Activated T-helper 17 cell treated with anti-CD3 and anti-CD28 coated beads, Interleukin-2, amount 50 U/mL, for 72 hours (primary cell): ENCODE results near the gene DOCK4. TPM values are rescaled to one million over a fixed set of nuclear protein-coding genes. Genes with fewer than 3 reads are reported as not detected.

ENCODE experiments used
- ATAC-seq: fragments of 150-1000 bp; cut with Tn5 transposase; replicated peaks from 2 replicates; pipeline ENCODE4 v1.10.0; 2021; ENCODE audit warnings: mild to moderate bottlenecking, moderate library complexity
- H3K27ac Mint-ChIP-seq: one replicate; pipeline ENCODE4 v1.8.0; 2022; ENCODE audit warnings: mixed read lengths
- H3K27me3 Mint-ChIP-seq: one replicate; pipeline ENCODE4 v1.8.0; 2022; ENCODE audit warnings: mixed read lengths
- H3K36me3 Mint-ChIP-seq: one replicate; pipeline ENCODE4 v1.8.0; 2022; ENCODE audit warnings: low read depth, mild to moderate bottlenecking, mixed read lengths
- H3K4me1 Mint-ChIP-seq: one replicate; pipeline ENCODE4 v1.8.0; 2022; ENCODE audit warnings: mixed read lengths
- H3K4me3 Mint-ChIP-seq: one replicate; pipeline ENCODE4 v1.8.0; 2022; ENCODE audit warnings: mild to moderate bottlenecking, mixed read lengths
- H3K9me3 Mint-ChIP-seq: one replicate; pipeline ENCODE4 v1.8.0; 2022; ENCODE audit warnings: mixed read lengths
- total RNA-seq, 2 donors: library from RNA; stranded (reverse); gene quantifications; one replicate each; pipeline ENCODE4 v1.2.3, GENCODE V29; 2022

DOCK4 gene
- total RNA-seq, 2 donors from 2014 or later: 0.50 to 1.5 TPM

DNA sequence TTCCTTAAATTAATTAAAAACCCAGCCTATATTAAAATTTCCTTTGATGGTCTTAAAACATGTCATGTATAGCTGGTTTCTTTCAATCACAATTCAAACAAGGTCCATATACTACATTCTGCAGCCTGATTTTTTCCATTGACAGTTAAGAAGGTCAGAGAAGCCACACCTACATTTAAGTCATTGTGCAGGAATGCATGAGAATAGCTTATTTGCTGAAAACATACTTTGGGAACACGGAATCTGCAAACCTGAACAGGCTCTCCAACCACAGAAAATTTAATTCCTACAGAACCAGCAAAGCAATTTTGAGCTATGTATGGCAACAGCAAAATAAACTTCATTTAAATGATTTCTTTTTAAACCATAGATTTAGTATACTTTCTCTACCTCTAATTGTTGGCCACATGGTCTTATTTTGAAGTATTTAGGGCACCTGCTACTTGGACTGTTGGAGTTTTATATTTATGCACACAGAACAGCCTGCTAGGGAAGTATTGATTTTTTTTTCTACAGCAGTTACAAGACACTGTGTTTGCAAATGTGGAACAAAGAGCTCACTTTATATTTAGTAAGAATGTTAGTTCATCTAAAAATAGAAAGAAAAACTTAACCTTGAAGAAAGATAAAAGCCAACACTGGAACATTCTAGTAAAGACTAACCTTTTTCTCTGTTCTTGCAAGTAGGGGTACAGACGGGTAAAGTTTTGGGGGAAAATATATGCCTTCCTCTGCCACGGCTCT is 403.0 kb downstream of the DOCK4 start:
- H3K9me3 Mint-ChIP-seq: peaks cover 15% of the 10 kb centered on the region
- H3K4me3 Mint-ChIP-seq: no peak overlapping the region
- H3K36me3 Mint-ChIP-seq: no peaks in the 10 kb centered on the region
- no peak for ATAC-seq
- H3K27me3 Mint-ChIP-seq: peaks cover 7% of the 10 kb centered on the region
- no peaks in the 10 kb centered on the region for H3K4me1 Mint-ChIP-seq
- no peak overlapping the region for H3K27ac Mint-ChIP-seq

DNA sequence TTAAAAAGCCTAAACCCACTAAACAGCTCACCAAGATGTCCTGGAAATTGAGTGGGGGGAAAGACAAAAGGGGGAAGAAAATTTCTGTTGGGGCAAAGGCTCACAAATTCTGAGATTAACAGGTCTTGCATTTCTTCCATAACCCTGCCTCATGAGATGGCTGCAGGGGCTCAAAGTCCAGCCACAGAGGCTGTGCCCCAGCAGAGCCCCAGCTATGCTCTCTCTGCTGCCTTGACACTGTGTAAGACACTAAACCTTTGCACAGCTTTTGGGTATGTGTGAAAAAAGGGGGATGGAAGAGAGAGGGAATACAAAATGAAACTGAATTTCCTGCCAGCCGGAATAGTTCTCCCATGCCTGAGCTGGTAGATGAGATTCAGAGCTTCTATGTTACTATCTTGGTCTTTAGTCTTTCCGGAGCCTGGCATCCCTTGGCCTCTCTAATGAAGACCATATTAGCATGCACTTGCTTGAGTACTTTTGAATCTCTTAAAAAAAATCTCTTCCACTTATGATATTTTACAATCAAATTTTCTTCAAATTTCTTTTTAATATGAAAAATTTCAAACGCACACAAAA is 403.9 kb downstream of the DOCK4 start:
- no peak overlapping the region for H3K4me3 Mint-ChIP-seq
- H3K27me3 Mint-ChIP-seq: peaks cover 7% of the 10 kb centered on the region
- H3K9me3 Mint-ChIP-seq: peaks cover 17% of the 10 kb centered on the region
- ATAC-seq: no peak
- no peaks in the 10 kb centered on the region for H3K4me1 Mint-ChIP-seq
- H3K36me3 Mint-ChIP-seq: no peaks in the 10 kb centered on the region
- H3K27ac Mint-ChIP-seq: no peak overlapping the region

DNA sequence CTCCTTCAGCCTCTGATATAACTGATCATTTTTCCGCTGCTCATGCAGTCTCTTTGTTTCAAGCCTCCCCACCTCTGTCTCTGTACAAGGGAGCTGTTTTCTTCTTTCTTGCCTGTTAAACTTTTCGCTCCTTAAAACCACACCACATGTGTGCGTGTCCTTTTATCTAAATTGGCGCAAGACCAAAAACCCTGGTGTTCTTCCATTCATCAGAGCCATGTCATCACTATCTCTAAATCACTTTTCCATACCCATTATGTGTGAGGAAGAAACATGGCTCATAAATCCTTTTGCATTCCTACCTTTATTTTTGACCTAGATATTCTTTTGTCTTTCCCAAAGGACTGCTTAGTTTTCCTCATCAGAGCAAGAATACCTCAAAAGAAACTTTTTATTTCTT is 404.9 kb downstream of the DOCK4 start:
- H3K27ac Mint-ChIP-seq: no peak overlapping the region
- no peaks in the 10 kb centered on the region for H3K36me3 Mint-ChIP-seq
- peaks cover 7% of the 10 kb centered on the region for H3K27me3 Mint-ChIP-seq
- no peak overlapping the region for H3K4me3 Mint-ChIP-seq
- no peaks in the 10 kb centered on the region for H3K4me1 Mint-ChIP-seq
- ATAC-seq: no peak
- H3K9me3 Mint-ChIP-seq: peaks cover 19% of the 10 kb centered on the region

GRCh38 chr7:111796671-111797070 is 409.5 kb downstream of the DOCK4 start:
- H3K4me1 Mint-ChIP-seq: no peaks in the 10 kb centered on the region
- no peak overlapping the region for H3K27ac Mint-ChIP-seq
- H3K9me3 Mint-ChIP-seq: peaks cover 39% of the 10 kb centered on the region
- no peaks in the 10 kb centered on the region for H3K36me3 Mint-ChIP-seq
- ATAC-seq: no peak
- H3K4me3 Mint-ChIP-seq: no peak overlapping the region
- H3K27me3 Mint-ChIP-seq: peaks cover 9% of the 10 kb centered on the region

DNA sequence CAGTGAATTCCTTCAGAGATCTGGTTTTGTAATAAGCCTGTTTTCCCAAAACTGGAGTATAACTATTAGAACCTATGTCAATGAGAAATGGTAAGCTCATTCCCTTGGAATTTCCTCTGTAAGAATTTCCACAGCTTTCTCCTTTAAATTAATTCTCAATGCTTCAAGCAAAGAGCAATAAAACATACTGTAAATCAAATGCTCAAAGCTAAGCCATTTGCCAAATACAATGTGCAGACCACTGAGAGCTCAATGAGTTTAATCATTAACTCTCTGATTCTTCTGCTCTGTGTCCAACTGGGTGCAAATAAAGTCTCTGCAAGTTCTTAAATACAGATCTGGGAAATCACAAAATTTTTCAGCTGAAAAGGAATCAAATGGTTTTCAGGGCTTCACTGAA is 416.3 kb downstream of the DOCK4 start:
- Mint-ChIP-seq H3K27ac (no peak overlapping the region), H3K9me3 (peaks cover 12% of the 10 kb centered on the region), H3K4me3 (no peak overlapping the region), H3K36me3 (no peaks in the 10 kb centered on the region), H3K4me1 (no peaks in the 10 kb centered on the region), H3K27me3 (peaks cover 12% of the 10 kb centered on the region)
- ATAC-seq: no peak

GRCh38 chr7:111789048-111789320 is 417.2 kb downstream of the DOCK4 start:
- no peaks in the 10 kb centered on the region for H3K4me1 Mint-ChIP-seq
- peaks cover 11% of the 10 kb centered on the region for H3K27me3 Mint-ChIP-seq
- H3K36me3 Mint-ChIP-seq: no peaks in the 10 kb centered on the region
- H3K4me3 Mint-ChIP-seq: no peak overlapping the region
- no peak overlapping the region for H3K27ac Mint-ChIP-seq
- no peak for ATAC-seq
- H3K9me3 Mint-ChIP-seq: peaks cover 3% of the 10 kb centered on the region

- Mint-ChIP-seq H3K36me3 (no peaks in the 10 kb centered on the region), H3K4me1 (no peaks in the 10 kb centered on the region), H3K27me3 (peaks cover 12% of the 10 kb centered on the region), H3K4me3 (no peak overlapping the region), H3K27ac (no peak overlapping the region), H3K9me3 (peaks cover 3% of the 10 kb centered on the region)
- no peak for ATAC-seq
Measured at GRCh38 chr7:111788286-111789047, 417.7 kb downstream of the DOCK4 start.

DNA sequence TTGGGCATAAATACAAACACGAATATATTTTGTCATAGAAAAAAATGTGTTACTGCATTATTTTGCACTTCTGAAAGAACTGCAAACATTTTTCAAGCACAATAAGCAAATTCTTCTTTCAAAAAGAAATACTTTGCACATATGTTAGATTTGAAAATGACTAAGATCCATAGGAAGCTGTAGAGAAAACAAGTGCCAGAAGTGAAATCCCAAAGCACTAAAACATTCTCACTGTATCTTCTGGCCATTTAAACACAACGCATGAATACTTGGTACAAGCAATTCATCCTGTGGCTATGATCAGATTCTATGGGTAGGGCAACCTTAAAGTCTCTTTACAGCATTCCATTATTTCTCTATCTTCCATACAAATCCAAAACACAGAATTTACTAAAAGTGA is 418.5 kb downstream of the DOCK4 start:
- peaks cover 3% of the 10 kb centered on the region for H3K9me3 Mint-ChIP-seq
- H3K4me3 Mint-ChIP-seq: no peak overlapping the region
- no peak for ATAC-seq
- H3K36me3 Mint-ChIP-seq: no peaks in the 10 kb centered on the region
- no peaks in the 10 kb centered on the region for H3K4me1 Mint-ChIP-seq
- H3K27ac Mint-ChIP-seq: no peak overlapping the region
- peaks cover 12% of the 10 kb centered on the region for H3K27me3 Mint-ChIP-seq

DNA sequence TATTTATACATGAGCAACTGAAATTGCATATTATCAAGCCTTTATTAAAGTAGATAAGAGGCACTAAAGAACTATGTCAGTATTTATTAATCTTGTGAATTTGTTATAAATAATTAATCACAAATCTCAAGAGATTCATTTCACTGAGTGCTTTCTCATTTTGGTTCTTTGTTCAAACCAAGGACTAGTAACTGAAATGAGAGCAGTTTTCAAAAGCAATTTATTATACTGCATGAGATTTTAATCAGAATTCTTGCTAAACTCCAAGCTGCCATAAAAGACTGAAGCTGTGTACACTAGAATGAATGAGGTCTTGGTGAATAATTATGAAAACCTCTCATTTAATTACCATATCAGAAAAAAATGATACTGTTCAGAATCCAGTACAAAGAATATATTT is 419.1 kb downstream of the DOCK4 start:
- H3K36me3 Mint-ChIP-seq: no peaks in the 10 kb centered on the region
- no peaks in the 10 kb centered on the region for H3K4me1 Mint-ChIP-seq
- H3K4me3 Mint-ChIP-seq: no peak overlapping the region
- no peak for ATAC-seq
- H3K27ac Mint-ChIP-seq: no peak overlapping the region
- peaks cover 3% of the 10 kb centered on the region for H3K9me3 Mint-ChIP-seq
- H3K27me3 Mint-ChIP-seq: peaks cover 12% of the 10 kb centered on the region

- no peak overlapping the region for H3K27ac Mint-ChIP-seq
- no peak overlapping the region for H3K4me3 Mint-ChIP-seq
- H3K9me3 Mint-ChIP-seq: peaks cover 3% of the 10 kb centered on the region
- no peaks in the 10 kb centered on the region for H3K36me3 Mint-ChIP-seq
- H3K27me3 Mint-ChIP-seq: peaks cover 25% of the 10 kb centered on the region
- no peak for ATAC-seq
- no peaks in the 10 kb centered on the region for H3K4me1 Mint-ChIP-seq
Measured at GRCh38 chr7:111785076-111785475, 421.1 kb downstream of the DOCK4 start.

DNA sequence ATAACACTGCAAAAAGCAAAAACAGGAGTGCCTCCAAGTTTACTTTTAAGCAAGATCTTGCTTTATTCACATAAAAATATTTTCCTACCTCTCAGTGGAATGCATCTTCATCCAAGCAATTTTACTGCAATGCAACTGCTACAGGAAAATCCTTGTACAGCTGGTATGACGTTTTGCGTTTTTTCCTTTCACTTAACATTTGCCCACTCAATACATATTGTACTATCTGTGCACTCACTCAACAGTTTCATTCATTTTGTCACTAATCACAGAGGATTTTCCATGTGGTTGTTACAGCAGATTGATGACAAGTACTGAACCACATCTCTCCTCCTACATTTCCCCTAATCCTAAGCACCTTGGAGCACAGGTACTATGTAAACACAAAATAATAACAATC is 421.9 kb downstream of the DOCK4 start:
- Mint-ChIP-seq H3K36me3 (no peaks in the 10 kb centered on the region), H3K27ac (no peak overlapping the region), H3K27me3 (peaks cover 30% of the 10 kb centered on the region), H3K4me1 (no peaks in the 10 kb centered on the region), H3K9me3 (peaks cover 3% of the 10 kb centered on the region), H3K4me3 (no peak overlapping the region)
- ATAC-seq: no peak

DNA sequence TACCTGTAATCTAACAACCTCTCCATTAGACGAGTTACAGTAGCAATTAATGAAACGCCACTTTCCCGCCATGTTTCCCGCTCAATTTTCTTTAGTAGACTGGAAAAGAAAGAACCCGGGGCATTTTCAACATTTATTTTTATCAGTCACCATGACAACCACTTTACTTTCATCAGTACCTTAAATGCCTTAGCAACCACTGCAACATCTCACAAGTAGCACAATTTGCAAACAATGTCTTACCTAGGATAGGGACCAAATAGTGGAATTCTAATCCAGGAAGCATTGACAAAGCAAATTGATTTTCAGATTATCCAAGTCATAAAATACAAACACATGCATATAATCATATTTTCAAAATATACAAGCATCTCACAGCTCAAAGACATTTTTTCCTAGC is 422.3 kb downstream of the DOCK4 start:
- Mint-ChIP-seq H3K4me1 (no peaks in the 10 kb centered on the region), H3K27ac (no peak overlapping the region)
- ATAC-seq: no peak

DNA sequence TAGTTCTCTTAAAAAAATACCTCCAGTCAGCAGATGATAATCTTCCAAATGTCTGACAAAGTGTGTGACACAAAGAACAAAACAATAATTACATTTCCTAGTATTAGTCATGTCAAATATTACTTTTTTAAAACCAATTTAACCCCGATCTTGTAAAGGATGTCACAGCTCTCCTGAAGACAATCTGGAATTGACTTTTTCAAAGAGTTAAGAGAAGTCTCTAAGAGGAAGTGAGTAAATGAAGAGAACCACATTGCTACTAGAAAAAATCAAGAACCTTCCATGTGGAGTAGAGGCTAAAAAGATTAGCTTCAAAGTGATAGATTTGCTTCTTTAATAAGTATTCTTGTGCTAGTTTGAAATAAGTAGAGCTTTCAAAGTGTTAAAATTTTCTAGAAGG is 425.7 kb downstream of the DOCK4 start:
- H3K4me1 Mint-ChIP-seq: no peaks in the 10 kb centered on the region
- peaks cover 4% of the 10 kb centered on the region for H3K9me3 Mint-ChIP-seq
- H3K4me3 Mint-ChIP-seq: no peak overlapping the region
- H3K27me3 Mint-ChIP-seq: peaks cover 24% of the 10 kb centered on the region
- H3K36me3 Mint-ChIP-seq: no peaks in the 10 kb centered on the region
- no peak overlapping the region for H3K27ac Mint-ChIP-seq
- no peak for ATAC-seq

More for the DNA sequence above, 422.3 kb downstream of the DOCK4 start:
- Mint-ChIP-seq H3K27me3 (peaks cover 30% of the 10 kb centered on the region), H3K9me3 (peaks cover 3% of the 10 kb centered on the region), H3K36me3 (no peaks in the 10 kb centered on the region), H3K4me3 (no peak overlapping the region)

- H3K4me3 Mint-ChIP-seq: no peak overlapping the region
- H3K4me1 Mint-ChIP-seq: no peaks in the 10 kb centered on the region
- peaks cover 15% of the 10 kb centered on the region for H3K27me3 Mint-ChIP-seq
- H3K36me3 Mint-ChIP-seq: no peaks in the 10 kb centered on the region
- no peak overlapping the region for H3K27ac Mint-ChIP-seq
- H3K9me3 Mint-ChIP-seq: peaks cover 4% of the 10 kb centered on the region
- no peak for ATAC-seq
Measured at GRCh38 chr7:111775206-111775605, 431.0 kb downstream of the DOCK4 start.

GRCh38 chr7:111772716-111773115 is 433.5 kb downstream of the DOCK4 start:
- Mint-ChIP-seq H3K27me3 (peaks cover 9% of the 10 kb centered on the region), H3K4me1 (no peaks in the 10 kb centered on the region), H3K27ac (no peak overlapping the region), H3K4me3 (no peak overlapping the region), H3K9me3 (peaks cover 4% of the 10 kb centered on the region), H3K36me3 (no peaks in the 10 kb centered on the region)
- no peak for ATAC-seq
